Left lobe of liver (tissue), 2 donors: Measurements from ENCODE around the gene LILRB4. TPM values are rescaled to one million over a fixed set of nuclear protein-coding genes. Genes with fewer than 3 reads are reported as not detected.
A peak's percentile ranks its signal among the peaks of the same experiment; 100 is the strongest.
"Not testable (repeated sequence)": the region's sequence is repeated elsewhere in the genome, so short reads cannot be mapped to it uniquely, and the experiment has no call there.

Experiments
- ATAC-seq: fragments of 200-7000 bp; cut with Tn5 transposase; one replicate; pipeline ENCODE4 v1.9.1; 2020; ENCODE audit warnings: mild to moderate bottlenecking, moderate library complexity
- DNase-seq: peaks from one replicate; pipeline ENCODE4 v3.0.0-alpha.2; 2020; ENCODE audit warnings: low spot score
- total RNA-seq: library from RNA; stranded (reverse); gene quantifications from one replicate; pipeline ENCODE4 v1.2.1, GENCODE V29; 2021
- donor health status: DM: no; HTN: no; CAD: no; lungs with moderate emphysema.
- donor health status: DM: no; HTN: yes; CAD: no.

The LILRB4 gene
- total RNA-seq, 1 donor from 2014 or later = 1.9 TPM

- DNase-seq (no peak), ATAC-seq (no peak)
These were observed 14.7 kb upstream of the LILRB4 start for GRCh38 chr19:54648129-54648528.

DNA sequence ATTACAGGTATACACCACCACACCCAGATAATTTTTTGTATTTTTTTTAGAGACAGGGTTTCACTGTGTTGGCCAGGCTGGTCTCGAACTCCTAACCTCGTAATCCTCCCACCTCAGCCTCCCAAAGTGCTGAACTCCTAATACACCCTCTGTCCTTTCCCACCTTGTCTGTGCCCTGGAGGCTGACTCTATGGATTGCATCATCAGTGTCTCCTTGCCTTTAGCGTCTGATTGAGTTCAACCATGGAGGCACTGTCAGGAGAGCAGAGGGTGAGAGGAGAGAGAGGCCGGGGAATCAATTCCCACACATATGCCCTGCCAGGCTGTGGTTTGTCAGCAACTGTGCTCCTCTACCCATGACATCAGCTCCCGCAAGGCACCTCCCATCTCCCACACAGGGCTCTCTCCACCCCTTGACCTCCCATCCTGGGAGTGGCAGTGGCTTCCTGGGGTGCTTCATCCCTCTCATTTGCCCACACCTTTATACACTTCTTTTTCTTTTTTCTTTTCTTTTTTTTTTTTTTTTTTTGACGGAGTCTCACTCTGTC lies 12.6 kb upstream of the LILRB4 start:
- no peak for ATAC-seq

GRCh38 chr19:54653181-54653809 lies 9.5 kb upstream of the LILRB4 start:
- no peak for DNase-seq
- peak; percentile 67 for ATAC-seq

More for the DNA sequence above, 12.6 kb upstream of the LILRB4 start:
- DNase-seq = no peak

DNA sequence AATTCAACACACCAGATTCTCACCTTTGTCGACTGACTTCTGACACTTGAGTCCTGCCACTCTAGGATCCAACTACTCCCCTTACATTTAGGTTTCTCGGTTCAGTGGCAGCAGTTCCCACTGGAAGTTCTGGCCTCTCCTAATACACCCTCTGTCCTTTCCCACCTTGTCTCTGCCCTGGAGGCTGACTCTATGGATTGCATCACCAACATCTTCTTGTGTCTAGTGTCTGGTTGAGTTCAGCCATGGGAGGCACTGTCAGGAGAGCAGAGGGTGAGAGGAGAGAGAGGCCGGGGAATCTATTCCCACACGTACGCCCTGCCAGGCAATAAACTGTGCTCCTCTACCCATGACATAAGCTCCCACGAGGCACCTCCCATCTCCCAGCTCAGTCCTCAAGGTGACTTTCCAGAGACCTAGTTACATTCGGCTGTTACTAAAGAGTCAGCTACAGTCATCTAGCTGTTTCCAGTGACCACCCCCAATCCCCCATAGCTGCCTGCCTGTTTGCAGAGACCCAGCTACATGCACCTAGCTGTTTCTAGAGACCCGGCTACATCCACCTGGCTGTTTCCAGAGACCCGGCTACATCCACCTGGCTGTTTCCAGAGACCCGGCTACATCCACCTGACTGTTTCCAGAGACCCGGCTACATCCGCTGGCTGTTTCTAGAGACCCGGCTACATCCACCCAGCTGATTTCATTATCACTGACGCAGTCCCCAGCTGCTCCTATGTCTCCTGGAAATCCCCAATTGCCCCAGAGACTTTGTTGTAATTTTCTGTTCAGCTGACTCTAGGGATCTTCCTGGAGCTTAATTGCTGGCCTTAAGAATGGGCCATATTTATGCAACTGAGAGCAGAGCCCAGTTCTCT lies 8.1 kb upstream of the LILRB4 start:
- no peak for ATAC-seq
- DNase-seq = no peak

DNA sequence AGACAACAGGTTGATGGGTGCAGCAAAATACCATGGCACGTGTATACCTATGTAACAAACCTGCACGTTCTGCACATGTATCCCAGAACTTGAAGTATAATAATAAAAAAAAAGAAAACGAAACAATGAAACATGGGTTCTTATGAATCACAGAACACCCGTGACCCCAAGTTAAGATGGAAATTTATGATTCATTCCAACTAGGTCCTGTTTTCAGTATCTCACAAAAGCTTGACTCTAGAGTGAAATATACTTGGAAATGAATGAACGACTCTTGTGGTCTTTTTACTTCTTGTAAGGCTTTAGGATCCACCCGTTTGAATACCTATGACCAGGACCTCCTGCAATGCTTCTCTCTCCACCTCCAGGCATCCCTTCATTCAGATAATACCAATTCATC lies 3.5 kb upstream of the LILRB4 start:
- DNase-seq (no peak), ATAC-seq (no peak)

- no peak for DNase-seq
- ATAC-seq = no peak
These were observed 2.5 kb upstream of the LILRB4 start for GRCh38 chr19:54660306-54660705.

GRCh38 chr19:54660964-54661363 lies 1.8 kb upstream of the LILRB4 start:
- ATAC-seq = no peak
- DNase-seq = no peak

- ATAC-seq (no peak), DNase-seq (no peak)
These were observed 821 bp upstream of the LILRB4 start for GRCh38 chr19:54661846-54662481.

DNA sequence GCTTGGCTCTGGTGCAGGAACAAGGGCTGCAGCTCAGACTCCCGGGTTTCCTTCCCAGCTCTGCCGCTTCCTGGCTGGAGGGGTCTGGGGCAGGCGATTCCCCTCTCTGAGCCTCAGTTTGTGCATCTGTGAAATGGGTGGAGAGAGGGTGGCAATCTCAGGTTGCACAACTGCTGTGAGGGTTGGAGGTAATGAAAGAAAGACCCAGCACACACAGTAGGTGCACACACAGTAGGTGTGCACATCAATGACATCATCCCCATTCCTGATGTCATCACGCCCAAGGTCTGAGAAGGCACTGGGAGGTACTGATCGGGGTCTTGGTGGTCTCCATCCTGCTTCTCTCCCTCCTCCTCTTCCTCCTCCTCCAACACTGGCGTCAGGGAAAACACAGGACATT lies 2.7 kb downstream of the LILRB4 start:
- ATAC-seq (no peak), DNase-seq (no peak)

DNA sequence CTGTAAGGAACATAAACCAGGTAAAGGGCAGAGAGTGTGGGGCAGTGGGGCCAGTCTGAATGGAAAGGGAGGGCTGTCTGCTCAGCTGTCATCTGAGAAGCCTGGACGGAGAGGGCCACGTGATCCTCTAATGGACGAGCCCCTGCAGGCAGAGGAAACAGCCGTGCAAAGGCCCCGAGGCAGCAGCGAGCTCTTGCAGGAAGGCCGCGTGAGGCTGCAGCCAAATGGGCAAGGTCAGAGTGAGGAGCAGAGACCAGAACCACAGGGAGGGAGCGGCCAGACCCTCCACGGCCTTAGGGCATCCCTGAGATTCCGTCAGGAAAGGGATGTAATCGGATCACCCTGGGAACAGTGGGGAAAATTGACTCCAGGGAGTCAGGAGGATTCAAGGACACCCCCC lies 4.4 kb downstream of the LILRB4 start:
- ATAC-seq (no peak), DNase-seq (no peak)

DNA sequence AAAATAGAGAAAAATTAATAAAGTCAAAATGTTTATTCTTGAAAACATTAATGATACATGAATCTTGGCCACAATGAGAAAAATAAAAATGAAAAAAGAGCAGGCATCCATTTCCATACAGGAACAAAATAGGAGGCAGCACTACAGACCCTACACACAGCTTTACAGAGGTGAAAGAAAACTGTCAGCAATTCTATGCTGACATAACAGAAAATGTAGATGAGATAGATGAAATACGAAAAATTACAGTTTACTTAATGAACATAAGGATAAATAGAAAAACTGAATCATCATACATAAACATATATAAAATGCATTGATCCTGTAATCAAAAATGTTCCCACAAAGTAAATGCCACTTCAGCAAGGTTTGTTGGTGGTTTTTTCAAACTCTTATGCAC lies 5.6 kb downstream of the LILRB4 start:
- ATAC-seq (no peak), DNase-seq (no peak)

DNA sequence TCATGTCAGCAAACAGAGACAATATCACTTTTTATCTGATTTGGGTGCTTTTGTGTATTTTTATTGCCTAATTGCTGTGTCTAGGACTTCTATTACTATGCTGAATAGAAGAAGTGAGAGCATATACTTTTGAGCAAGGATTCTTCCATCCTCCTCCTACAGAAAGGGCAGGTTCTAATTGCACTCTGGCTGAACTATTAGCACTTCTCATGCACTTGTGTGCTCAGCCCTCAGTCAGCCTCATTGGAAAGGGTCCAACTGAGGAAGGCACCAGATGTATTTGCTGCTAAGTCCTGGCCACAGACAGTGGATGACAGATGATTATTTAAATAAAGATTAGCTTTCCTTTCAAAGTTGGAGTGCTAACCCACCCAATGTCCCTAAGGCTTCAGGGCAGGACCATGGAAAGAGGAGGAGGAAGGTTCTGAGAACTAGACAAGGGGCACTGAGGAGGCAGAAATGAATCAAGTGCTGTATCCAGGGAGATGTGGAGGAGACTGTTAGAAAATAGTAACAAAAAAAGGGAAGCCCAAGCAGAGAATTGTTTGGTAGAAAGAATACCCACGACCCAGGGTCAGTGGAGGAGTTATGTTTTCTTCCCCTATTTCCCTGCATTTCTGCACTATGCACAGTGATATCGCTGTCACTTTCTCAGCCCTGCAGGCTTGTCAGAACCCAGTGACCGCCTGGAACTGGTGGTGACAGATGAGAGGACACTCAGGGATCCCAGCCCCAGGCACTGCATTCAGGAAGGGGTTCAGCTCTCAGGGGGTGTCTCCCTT lies 8.0 kb downstream of the LILRB4 start:
- DNase-seq = no peak
- peak; percentile 16 for ATAC-seq

- DNase-seq = no peak
- ATAC-seq = peak; percentile 42
These were observed 10.4 kb downstream of the LILRB4 start for GRCh38 chr19:54673222-54673621.

- no peak for ATAC-seq
- DNase-seq = no peak
These were observed 11.3 kb downstream of the LILRB4 start for GRCh38 chr19:54674021-54674617.

GRCh38 chr19:54676210-54676834 lies 13.5 kb downstream of the LILRB4 start:
- not testable (repeated sequence) for DNase-seq
- peak; percentile 87 for ATAC-seq

- ATAC-seq (no peak), DNase-seq (no peak)
These were observed 14.4 kb downstream of the LILRB4 start for GRCh38 chr19:54677217-54677616.

DNA sequence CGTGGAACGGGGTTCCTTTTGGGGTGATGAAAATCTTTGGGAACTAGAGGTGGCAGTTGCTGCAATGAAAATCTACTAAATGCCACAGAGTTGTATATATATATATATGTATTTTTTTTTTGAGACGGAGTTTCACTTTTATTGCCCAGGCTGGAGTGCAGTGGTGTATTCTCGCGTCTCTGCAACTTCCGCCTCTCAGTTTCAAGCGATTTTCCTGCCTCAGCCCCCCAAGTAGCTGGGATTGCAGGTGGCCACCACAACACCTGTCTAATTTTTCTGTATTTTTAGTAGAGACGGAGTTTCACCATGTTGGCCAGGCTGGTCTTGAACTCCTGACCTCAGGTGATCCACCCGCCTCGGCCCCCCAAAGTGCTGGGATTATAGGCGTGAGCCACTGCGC lies 18.8 kb downstream of the LILRB4 start:
- DNase-seq, ATAC-seq: not testable (repeated sequence)

DNA sequence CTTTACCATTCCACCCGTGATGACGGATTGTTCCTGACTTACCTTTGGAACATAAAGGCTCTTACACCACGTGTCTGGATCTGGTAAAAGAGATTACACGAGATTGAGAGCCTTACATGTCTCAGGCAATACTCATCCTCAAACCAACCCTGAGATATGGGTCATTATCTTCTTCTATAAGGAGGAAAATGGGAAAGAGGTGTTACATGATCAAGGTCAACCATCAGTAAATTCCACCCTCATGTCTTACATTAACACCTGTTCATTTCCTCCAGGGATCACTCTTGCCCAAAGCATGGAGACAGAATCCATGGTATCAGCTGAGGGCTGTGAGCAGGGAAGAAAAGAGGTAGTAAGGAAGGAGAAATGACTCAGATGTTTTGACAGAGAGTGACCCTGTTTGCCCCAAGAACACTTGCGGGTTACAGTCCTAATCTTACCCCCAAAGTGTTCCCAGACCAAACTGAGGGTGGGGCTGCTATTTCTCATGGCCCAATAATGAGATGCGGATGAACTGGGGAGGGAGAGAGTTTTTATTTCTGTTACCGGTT lies 19.6 kb downstream of the LILRB4 start:
- DNase-seq (no peak), ATAC-seq (no peak)

- peak; percentile 26 for ATAC-seq
- no peak for DNase-seq
These were observed 21.7 kb downstream of the LILRB4 start for GRCh38 chr19:54684527-54684926.
